Right lobe of liver (tissue), 6 donors: ENCODE results near the gene SMARCC1. TPM values are rescaled to one million over a fixed set of nuclear protein-coding genes. Genes with fewer than 3 reads are reported as not detected.

ENCODE experiments used
- ATAC-seq, 4 donors: fragments of 200-7000 bp; cut with Tn5 transposase; one replicate each; pipeline ENCODE4 v1.9.1; 2020; ENCODE audit warnings: mild to moderate bottlenecking in 4 of 4, moderate library complexity in 4 of 4
- DNase-seq, 3 donors: peaks; one replicate each; pipeline ENCODE4 v3.0.0-alpha.2; 2020
- H3K27ac ChIP-seq, 3 donors: fragments of 200-600 bp; one replicate each; pipeline ENCODE4 v1.8.0; 2022
- H3K27me3 ChIP-seq, 2 donors: fragments of 200-600 bp; one replicate each; pipeline ENCODE4 v1.8.0; 2022
- H3K36me3 ChIP-seq, 4 donors: fragments of 200-600 bp; sonication (generic) in 1 of 4; one replicate each; pipeline versions ENCODE4 v1.5.1 to v1.8.0; 2017 to 2022; ENCODE audit warnings: control low read depth in 1 of 4
- H3K4me1 ChIP-seq, 4 donors: fragments of 200-600 bp; sonication (generic) in 1 of 4; one replicate each; pipeline versions ENCODE4 v1.5.1 to v1.8.0; 2017 to 2022; ENCODE audit warnings: control low read depth in 1 of 4
- H3K4me3 ChIP-seq, 3 donors: fragments of 200-600 bp; one replicate each; pipeline ENCODE4 v1.8.0; 2022
- H3K9me3 ChIP-seq, 4 donors: fragments of 200-600 bp; sonication (generic) in 1 of 4; one replicate each; pipeline versions ENCODE4 v1.5.1 to v1.8.0; 2017 to 2022; ENCODE audit warnings: control low read depth in 1 of 4
- CTCF ChIP-seq, 4 donors: fragments of 200-600 bp in 3 of 4; fragments of 450-650 bp in 1 of 4; IDR thresholded peaks; one replicate each; pipeline versions ENCODE4 v1.5.1 to v1.8.0; 2016 to 2022; ENCODE audit warnings: antibody characterized with exemption in 4 of 4, mild to moderate bottlenecking in 2 of 4
- POLR2A ChIP-seq: fragments of 450-650 bp; IDR thresholded peaks from one replicate; pipeline ENCODE4 v1.6.1; 2017; ENCODE audit warnings: antibody characterized with exemption, mild to moderate bottlenecking
- WGBS: methylation state at CpG from one replicate; pipeline ENCODE4 v1.1.6; 2018; ENCODE audit warnings: low coverage, low lambda C conversion rate; ENCODE audit not compliant: insufficient coverage; ENCODE audit errors: missing lambda C conversion rate; 5-methylcytosine and 5-hydroxymethylcytosine counted together
- intact Hi-C, 2 donors: fragments of 100-400 bp; cut with DNase I; formaldehyde crosslinking; loops; one replicate each; pipeline versions ENCODE4 v1.11.2 to v1.14.1; 2022
- total RNA-seq, 6 experiments: library from RNA; depleted of rRNA in 2 of 6; stranded (reverse); fragments of >200 nt in 2 of 6; fragmentation: NEBNext Ultra II Directional in 3 of 6; extraction: Animal tissue kit (Norgen Biotek cat#: 25700) in 3 of 6; gene quantifications; one replicate each; pipeline versions ENCODE4 v1.1.0 to v1.2.4, GENCODE V29; 2016 to 2023
- donor health status: DM: no; HTN: yes; CAD: no.
- donor health status: DM: no; HTN: no; CAD: no.
- donor health status: DM: no; HTN: no; CAD: no.
- donor health status: DM: no; HTN: yes; CAD: no.
- donor health status: DM: no; HTN: yes; CAD: no.

SMARCC1 gene
- total RNA-seq, 6 experiments from 2014 or later = 15.6 to 32.0 (median 24.1) TPM

GRCh38 chr3:47705391-47705790 lies 76.3 kb downstream of the SMARCC1 start:
- Histone ChIP-seq H3K27me3 (no peaks in the 10 kb centered on the region), H3K9me3 (no peaks in the 10 kb centered on the region), H3K4me3 (no peak overlapping the region), H3K36me3 (peaks cover 6 to 71% (median 30%) of the 10 kb centered on the region in 4 donors), H3K4me1 (no peaks in the 10 kb centered on the region), H3K27ac (no peak overlapping the region)
- ATAC-seq = no peak
- intact Hi-C loops = no loop called here
- 61% methylated on average over 1 of the region's 1 CpG for WGBS
- DNase-seq = no peak
- TF ChIP-seq CTCF (IDR thresholded peaks at IDR 0.05) (no peak), POLR2A (no peak)

- no peak for ATAC-seq
- Histone ChIP-seq H3K27me3 (no peaks in the 10 kb centered on the region), H3K9me3 (no peaks in the 10 kb centered on the region), H3K36me3 (peaks cover 6 to 63% (median 28%) of the 10 kb centered on the region in 4 donors), H3K27ac (no peak overlapping the region), H3K4me1 (no peaks in the 10 kb centered on the region), H3K4me3 (no peak overlapping the region)
- intact Hi-C loops = no loop called here
- DNase-seq = no peak
- 96% methylated on average over 2 of the region's 3 CpGs for WGBS
- TF ChIP-seq POLR2A (no peak), CTCF (IDR thresholded peaks at IDR 0.05) (no peak)
Measured at GRCh38 chr3:47704237-47704612, 77.5 kb downstream of the SMARCC1 start.

- no peaks in the 10 kb centered on the region for H3K9me3 ChIP-seq
Measured at GRCh38 chr3:47701388-47701787, 80.3 kb downstream of the SMARCC1 start.

GRCh38 chr3:47692158-47692557 lies 89.5 kb downstream of the SMARCC1 start:
- intact Hi-C loops = no loop called here
- Histone ChIP-seq H3K27me3 (no peaks in the 10 kb centered on the region), H3K36me3 (peaks cover 0 to 54% (median 27%) of the 10 kb centered on the region in 4 donors)

More at GRCh38 chr3:47701388-47701787, 80.3 kb downstream of the SMARCC1 start:
- 98% methylated on average over 9 of the region's 11 CpGs for WGBS
- intact Hi-C loops = no loop called here
- DNase-seq (no peak), ATAC-seq (no peak)
- H3K36me3 ChIP-seq = peaks cover 6 to 40% (median 17%) of the 10 kb centered on the region in 4 donors
- no peak overlapping the region for H3K27ac ChIP-seq
- no peaks in the 10 kb centered on the region for H3K27me3 ChIP-seq
- TF ChIP-seq POLR2A = no peak
- TF ChIP-seq CTCF (IDR thresholded peaks at IDR 0.05) = no peak
- H3K4me3 ChIP-seq = no peak overlapping the region
- no peaks in the 10 kb centered on the region for H3K4me1 ChIP-seq

More at GRCh38 chr3:47692158-47692557, 89.5 kb downstream of the SMARCC1 start:
- DNase-seq (no peak), ATAC-seq (no peak)
- H3K9me3 ChIP-seq = no peaks in the 10 kb centered on the region
- no peak overlapping the region for H3K4me3 ChIP-seq
- H3K4me1 ChIP-seq = no peaks in the 10 kb centered on the region
- no peak for TF ChIP-seq POLR2A
- no peak for TF ChIP-seq CTCF (IDR thresholded peaks at IDR 0.05)
- no peak overlapping the region for H3K27ac ChIP-seq
